ENCODE measurements around the gene RNPEPL1.

Gene RNPEPL1

GRCh38 chr2:240577281-240578109 is 9.2 kb downstream of the RNPEPL1 start:
- DNase-seq (ENCODE audit: low spot score) = no peak

GRCh38 chr2:240578110-240578450 is 9.8 kb downstream of the RNPEPL1 start:
- no peak for DNase-seq (ENCODE audit: low spot score)

- DNase-seq (ENCODE audit: low spot score) = no peak
Observed at GRCh38 chr2:240578488-240578887, 10.2 kb downstream of the RNPEPL1 start.

- no peak for DNase-seq (ENCODE audit: low spot score)
Observed at GRCh38 chr2:240579071-240579762, 10.9 kb downstream of the RNPEPL1 start.

- DNase-seq (ENCODE audit: low spot score) = no peak
Observed at GRCh38 chr2:240579771-240580614, 11.7 kb downstream of the RNPEPL1 start.

GRCh38 chr2:240581811-240582210 is 13.5 kb downstream of the RNPEPL1 start:
- no peak for DNase-seq (ENCODE audit: low spot score)

- no peak for DNase-seq (ENCODE audit: low spot score)
Observed at GRCh38 chr2:240582781-240583180, 14.5 kb downstream of the RNPEPL1 start.

GRCh38 chr2:240583774-240584173 is 15.5 kb downstream of the RNPEPL1 start:
- DNase-seq (ENCODE audit: low spot score) = no peak

- DNase-seq (ENCODE audit: low spot score) = peak; percentile 62
Observed at GRCh38 chr2:240584486-240585031, 16.3 kb downstream of the RNPEPL1 start.

GRCh38 chr2:240585101-240585500 is 16.8 kb downstream of the RNPEPL1 start:
- DNase-seq (ENCODE audit: low spot score) = no peak

- no peak for DNase-seq (ENCODE audit: low spot score)
Observed at GRCh38 chr2:240585681-240586197, 17.5 kb downstream of the RNPEPL1 start.

GRCh38 chr2:240586198-240586918 is 18.1 kb downstream of the RNPEPL1 start, which contains the start of gene CAPN10:
CAPN10 (plus strand) TSS chr2:240586734; CDS start chr2:240586912, 178 bp downstream.
- DNase-seq (ENCODE audit: low spot score) = peak; percentile 97

- DNase-seq (ENCODE audit: low spot score) = peak; percentile 58
Observed at GRCh38 chr2:240586919-240587800, 18.9 kb downstream of the RNPEPL1 start.

- DNase-seq (ENCODE audit: low spot score) = no peak
Observed at GRCh38 chr2:240588006-240588655, 19.8 kb downstream of the RNPEPL1 start.

GRCh38 chr2:240588669-240589068 is 20.4 kb downstream of the RNPEPL1 start:
- no peak for DNase-seq (ENCODE audit: low spot score)

- DNase-seq (ENCODE audit: low spot score) = no peak
Observed at GRCh38 chr2:240589375-240589774, 21.1 kb downstream of the RNPEPL1 start.

GRCh38 chr2:240589850-240590525 is 21.7 kb downstream of the RNPEPL1 start:
- DNase-seq (ENCODE audit: low spot score) = no peak

- DNase-seq (ENCODE audit: low spot score) = no peak
Observed at GRCh38 chr2:240590681-240591111, 22.4 kb downstream of the RNPEPL1 start.

GRCh38 chr2:240591226-240591625 is 22.9 kb downstream of the RNPEPL1 start:
- no peak for DNase-seq (ENCODE audit: low spot score)
